ENCODE data around the gene ADAMTS12.

Gene ADAMTS12

DNA sequence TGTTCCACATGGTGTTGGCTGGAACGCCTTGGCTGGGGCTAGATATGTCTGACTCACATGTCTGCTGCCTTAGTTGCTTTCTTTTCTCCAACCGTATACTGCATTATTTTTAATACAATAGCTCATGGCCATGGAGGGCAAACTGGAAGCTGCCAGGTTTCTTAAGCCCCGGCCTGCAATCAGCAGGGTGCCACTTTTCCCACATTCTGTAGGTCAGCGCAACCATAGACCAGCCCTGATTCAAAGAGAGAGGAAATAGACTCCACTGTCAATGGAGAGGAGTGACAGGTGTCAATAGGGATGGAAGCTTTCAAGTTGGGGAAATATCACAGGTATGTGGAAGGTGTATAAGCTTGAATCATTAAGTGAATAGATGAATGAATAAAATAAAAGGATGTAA is 390.5 kb downstream of the ADAMTS12 start:
- H3K4me3 ChIP-seq (ENCODE audit: low read depth, low read length), result no peak overlapping the region
- TF ChIP-seq, protein P1, sequence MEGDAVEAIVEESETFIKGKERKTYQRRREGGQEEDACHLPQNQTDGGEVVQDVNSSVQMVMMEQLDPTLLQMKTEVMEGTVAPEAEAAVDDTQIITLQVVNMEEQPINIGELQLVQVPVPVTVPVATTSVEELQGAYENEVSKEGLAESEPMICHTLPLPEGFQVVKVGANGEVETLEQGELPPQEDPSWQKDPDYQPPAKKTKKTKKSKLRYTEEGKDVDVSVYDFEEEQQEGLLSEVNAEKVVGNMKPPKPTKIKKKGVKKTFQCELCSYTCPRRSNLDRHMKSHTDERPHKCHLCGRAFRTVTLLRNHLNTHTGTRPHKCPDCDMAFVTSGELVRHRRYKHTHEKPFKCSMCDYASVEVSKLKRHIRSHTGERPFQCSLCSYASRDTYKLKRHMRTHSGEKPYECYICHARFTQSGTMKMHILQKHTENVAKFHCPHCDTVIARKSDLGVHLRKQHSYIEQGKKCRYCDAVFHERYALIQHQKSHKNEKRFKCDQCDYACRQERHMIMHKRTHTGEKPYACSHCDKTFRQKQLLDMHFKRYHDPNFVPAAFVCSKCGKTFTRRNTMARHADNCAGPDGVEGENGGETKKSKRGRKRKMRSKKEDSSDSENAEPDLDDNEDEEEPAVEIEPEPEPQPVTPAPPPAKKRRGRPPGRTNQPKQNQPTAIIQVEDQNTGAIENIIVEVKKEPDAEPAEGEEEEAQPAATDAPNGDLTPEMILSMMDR (IDR thresholded peaks at IDR 0.05; ENCODE audit: low read depth, low read length, missing control alignments), result no peak
- in situ Hi-C loops (cut with HindIII; ENCODE audit: low sequenced_read_pairs), result no loop called here
- DNase-seq (ENCODE audit: low read depth), result no peak

DNA sequence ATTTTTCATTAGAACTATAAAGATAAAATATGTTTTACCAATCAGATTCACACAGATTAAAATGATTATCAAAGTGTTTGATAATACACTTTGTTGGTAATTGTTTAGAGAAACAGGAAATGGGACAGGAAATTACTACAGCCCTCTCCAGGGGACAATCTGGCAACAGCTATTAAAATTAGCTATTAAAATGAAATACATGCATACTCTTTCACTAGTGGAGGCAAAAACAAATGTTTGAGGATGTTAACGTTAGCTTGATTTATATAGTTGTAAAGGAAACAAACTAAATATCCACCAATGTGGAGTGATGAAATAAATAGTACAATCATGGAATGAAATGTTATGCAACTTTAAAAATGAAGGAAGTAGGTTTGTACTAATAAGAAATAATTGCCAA is 397.3 kb downstream of the ADAMTS12 start:
- in situ Hi-C loops (cut with HindIII; ENCODE audit: low sequenced_read_pairs), result no loop called here
- TF ChIP-seq, protein P1 (IDR thresholded peaks at IDR 0.05; ENCODE audit: low read depth, low read length, missing control alignments), result no peak
- H3K4me3 ChIP-seq (ENCODE audit: low read depth, low read length), result no peak overlapping the region
- no peak for DNase-seq (ENCODE audit: low read depth)

DNA sequence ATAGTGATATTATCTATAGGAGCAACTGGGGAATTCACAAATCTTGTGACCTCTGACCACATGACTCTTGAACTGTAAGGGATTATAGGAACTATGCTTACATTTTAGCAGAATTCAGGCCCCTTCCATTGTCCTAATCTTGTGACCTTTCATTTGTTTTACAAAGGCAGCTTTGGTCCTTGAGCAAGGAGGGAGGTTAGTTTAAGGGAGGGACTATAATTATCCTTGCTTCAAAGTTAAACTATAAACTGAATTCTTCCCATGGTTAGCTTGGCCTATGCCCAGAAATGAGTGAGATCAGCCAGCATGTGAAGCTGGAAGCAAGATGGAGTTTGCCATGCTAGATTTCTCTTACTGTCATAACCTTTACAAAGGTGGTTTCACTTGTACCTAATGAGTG is 399.8 kb downstream of the ADAMTS12 start:
- TF ChIP-seq, protein P1 (IDR thresholded peaks at IDR 0.05; ENCODE audit: low read depth, low read length, missing control alignments), result no peak
- H3K4me3 ChIP-seq (ENCODE audit: low read depth, low read length), result no peak overlapping the region
- no peak for DNase-seq (ENCODE audit: low read depth)
- in situ Hi-C loops (cut with HindIII; ENCODE audit: low sequenced_read_pairs), result no loop called here

DNA sequence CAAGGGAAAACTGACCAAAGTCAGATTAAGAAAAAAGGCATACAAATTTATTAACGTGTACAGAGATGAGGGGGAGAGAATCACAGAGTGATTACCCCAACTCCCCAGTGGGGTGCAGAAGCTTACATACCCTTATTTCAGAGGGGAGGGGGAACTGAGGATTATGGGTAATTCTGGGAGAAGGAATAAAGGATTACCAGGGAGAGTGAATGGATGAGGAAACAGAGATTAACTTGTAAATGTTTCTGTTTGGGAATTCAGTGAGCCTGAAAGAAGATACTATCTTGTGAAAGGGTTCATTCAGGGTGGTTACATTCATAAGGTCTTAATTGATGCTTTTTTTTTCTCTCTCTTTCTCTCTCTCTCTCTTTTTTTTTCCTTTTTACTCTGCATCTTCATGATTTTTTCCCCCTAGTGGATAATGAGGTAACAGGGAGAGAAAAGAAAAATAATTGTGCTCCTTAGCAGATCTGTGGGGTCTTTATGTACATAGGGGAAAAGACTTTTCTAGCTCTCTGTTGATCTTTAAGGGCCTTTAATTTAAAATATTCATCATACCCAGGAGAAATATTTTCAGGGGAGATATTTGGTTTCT is 401.6 kb downstream of the ADAMTS12 start:
- no peak overlapping the region for H3K4me3 ChIP-seq (ENCODE audit: low read depth, low read length)
- in situ Hi-C loops (cut with HindIII; ENCODE audit: low sequenced_read_pairs), result no loop called here
- DNase-seq (ENCODE audit: low read depth), result no peak
- TF ChIP-seq, protein P1 (IDR thresholded peaks at IDR 0.05; ENCODE audit: low read depth, low read length, missing control alignments), result no peak

DNA sequence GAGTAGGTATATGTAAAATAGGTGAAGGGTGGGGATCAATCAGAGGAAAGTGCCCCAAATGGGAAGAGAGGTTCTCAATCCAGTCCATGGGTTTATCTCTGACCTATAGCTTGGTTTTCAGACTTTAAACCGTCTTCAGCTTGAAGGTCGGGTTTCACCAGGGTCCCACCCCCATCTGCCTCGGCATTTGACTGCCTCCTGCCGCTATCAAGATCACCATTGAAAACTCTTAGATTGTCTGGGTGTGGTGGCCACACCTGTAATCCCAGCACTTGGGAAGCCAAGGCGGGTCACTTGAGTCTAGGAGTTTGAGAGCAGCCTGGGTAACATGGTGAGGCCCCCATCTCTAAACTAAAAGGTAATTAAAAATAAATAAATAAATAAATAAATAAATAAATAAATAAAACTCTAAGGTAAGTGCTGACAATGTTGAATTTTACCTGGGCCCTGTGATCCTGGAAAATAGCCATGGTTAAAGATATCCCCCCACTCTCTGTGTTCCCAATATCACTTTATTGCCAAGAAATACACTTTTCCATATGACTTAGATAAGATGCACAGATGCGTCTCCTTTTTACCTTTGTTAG is 402.2 kb downstream of the ADAMTS12 start:
- in situ Hi-C loops (cut with HindIII; ENCODE audit: low sequenced_read_pairs), result no loop called here
- no peak overlapping the region for H3K4me3 ChIP-seq (ENCODE audit: low read depth, low read length)
- DNase-seq (ENCODE audit: low read depth), result no peak
- TF ChIP-seq, protein P1 (IDR thresholded peaks at IDR 0.05; ENCODE audit: low read depth, low read length, missing control alignments), result no peak

DNA sequence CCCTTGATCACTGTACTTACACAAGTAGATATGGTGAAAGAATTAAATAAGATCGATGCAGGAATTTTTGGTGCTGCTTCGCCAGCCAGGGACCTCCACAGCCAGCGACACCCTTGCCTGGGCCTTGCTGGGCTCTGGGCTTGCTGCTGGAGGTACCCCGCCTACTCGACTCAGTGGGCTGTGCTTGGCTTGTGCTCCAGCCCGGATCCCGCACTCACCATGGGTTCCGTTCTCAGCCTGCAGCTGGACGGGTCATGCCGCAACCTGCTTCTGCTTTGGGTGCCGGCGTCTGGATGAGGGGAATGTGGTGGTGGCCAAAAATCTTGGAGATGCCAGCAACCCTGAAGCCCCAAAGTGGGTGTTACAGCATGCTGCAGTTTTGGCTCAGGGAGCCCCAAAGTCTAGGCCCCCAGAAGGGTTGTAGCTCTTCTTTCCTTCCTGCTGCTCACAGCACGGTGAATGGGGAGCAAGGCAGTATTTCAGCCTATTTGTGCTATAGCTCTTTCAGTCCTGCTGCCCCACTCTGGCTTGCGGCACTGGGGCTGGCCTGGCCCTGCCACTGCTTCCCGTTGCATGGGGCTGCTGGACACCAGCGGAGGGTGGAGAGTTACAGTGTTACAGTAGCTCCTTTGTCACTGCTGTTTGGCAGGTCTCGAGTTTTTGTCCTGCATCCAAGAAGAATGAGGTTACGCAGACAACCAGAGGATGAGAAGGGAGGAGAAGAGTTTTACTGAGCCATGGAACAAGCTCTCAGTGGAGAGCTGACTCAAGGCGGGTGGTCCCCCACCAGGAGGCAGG is 403.0 kb downstream of the ADAMTS12 start:
- TF ChIP-seq, protein P1 (IDR thresholded peaks at IDR 0.05; ENCODE audit: low read depth, low read length, missing control alignments), result no peak
- in situ Hi-C loops (cut with HindIII; ENCODE audit: low sequenced_read_pairs), result no loop called here
- DNase-seq (ENCODE audit: low read depth), result no peak
- no peak overlapping the region for H3K4me3 ChIP-seq (ENCODE audit: low read depth, low read length)

Measured in astrocyte of the cerebellum (primary cell).